NCI-H345 (cell line): ENCODE data around the gene GABRR3.

ENCODE experiments used
- DNase-seq: peaks from one replicate; lab custom pipeline; 2025; lab: John Stamatoyannopoulos, UW

Gene GABRR3

DNA sequence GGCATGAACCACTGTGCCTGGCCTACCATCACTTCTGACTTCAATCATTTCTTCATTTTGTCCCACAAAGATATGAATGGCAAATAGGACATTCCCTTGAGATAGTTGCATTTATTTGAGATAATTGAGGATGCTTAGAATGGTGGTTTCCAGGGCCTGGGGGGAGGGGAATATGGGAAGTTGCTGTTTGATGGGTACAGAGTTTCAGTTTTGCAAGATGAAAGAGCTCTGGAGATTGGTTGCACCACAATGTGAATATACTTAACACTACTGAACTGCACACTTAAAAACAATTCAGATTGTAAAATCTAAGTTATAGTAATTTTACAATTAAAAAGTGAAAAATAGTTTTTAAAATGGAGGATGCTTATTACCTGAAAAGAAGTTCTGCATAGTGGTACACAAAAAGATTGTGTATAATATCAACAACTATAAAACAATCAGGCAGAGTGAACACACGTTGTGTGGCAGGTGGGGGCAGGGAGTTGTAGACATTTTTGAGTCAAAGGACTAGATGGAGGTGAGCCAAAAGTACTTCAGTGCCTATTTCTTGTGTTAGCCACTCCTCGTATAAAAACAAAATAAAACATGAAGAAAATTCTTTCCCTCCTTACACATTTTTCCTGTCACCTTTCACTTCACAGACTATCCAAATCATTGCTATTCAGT lies 44.4 kb downstream of the GABRR3 start:
- no peak for DNase-seq

DNA sequence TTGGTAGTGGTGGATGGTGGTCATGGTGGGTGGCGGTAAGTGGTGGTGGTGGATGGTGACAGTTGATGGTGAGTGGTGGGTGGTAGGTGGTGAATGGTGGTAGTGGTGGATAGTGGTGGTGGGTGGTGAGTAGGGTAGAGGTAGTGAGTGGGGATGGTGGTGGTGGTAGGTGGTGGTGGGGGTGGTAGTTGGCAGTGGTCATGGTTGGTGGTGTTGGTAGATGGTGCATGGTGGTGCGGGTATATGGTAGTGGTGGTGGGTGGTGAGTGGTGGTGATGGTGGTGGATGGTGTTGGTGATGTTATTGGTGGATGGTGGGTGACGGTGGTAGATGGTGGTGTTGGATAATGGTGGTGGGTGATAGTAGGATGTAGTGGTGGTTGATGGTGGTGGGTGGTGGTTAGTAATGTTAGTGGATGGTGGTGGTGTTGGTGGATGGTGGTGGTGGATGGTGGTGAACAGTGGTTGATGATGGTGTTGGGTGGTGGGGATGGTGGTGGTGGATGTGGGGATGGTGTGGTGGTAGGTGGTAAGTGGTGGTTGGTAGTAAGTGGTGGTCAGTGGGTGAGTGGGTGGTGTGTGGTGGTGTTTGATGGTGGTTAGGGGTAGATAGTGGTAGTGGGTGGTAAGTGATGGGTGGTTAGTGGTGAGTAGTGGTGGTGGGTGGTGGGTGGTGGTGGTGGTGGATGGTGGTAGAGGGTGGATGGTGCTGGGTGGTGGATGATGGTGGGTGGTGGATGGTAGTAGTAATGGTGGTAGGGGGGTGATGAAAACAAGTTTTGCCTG lies 46.1 kb downstream of the GABRR3 start:
- DNase-seq, result no peak

DNA sequence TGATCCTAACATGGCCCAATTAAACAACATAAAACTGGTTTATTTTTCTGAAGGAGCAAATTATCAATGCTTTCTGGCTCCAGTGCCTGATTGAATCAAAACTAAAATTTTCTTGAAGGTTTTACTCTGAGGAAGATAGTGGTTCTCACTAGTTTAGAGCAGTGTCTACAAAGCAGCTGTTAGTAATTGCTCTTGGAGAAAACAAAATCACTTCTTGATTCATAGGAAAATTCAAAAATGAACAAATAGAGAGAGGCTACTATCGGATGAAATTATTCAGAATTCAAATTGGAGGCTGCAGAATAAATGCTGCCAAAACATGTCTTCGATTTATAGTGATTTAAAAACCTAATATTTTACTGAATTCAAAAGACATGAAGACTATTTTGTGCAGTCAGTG lies 47.8 kb downstream of the GABRR3 start:
- DNase-seq, result no peak

DNA sequence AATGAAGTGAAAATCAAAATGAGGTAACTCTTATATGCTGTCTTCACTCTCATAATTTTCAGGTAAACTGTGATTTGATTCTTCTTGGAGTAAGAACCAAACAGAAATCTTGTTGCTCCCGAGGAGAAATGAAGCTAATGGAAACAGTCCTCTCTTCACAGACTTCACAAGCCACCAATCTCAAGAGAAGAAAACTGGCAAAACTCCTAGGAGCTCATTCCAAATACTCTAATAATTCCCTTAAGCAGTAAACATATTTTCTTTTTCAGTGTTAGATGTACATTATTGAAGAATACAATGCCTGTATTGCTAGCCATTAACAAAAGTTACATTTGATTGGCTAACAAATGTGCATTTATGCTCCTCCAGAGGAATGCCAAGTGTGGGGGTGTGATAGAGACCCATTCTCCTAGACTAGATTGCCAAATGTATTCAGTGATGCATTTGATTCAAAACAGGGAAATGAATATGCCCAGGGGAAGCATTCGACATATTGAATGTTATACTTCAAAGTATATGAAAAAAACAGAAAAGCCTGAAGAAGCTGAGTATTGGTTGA lies 51.1 kb downstream of the GABRR3 start:
- no peak for DNase-seq

DNA sequence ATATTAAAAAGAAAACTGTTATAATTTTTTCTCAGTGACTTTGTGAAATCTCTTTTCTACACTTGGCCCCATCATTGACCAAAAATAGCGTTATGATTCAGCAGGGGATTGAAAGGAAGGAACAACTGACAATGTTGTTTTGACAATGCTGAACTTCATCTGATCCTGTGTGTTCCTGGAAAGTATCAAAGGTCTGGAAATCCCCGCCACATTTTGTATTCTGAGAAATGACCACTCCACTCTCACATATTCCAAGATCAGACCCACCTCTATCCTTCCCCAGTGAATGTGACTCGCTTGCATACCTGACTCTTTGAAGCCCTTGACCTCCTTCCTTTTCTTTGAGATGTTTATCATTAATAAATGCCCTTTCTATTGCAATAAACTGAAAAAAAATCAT lies 53.2 kb downstream of the GABRR3 start:
- no peak for DNase-seq

DNA sequence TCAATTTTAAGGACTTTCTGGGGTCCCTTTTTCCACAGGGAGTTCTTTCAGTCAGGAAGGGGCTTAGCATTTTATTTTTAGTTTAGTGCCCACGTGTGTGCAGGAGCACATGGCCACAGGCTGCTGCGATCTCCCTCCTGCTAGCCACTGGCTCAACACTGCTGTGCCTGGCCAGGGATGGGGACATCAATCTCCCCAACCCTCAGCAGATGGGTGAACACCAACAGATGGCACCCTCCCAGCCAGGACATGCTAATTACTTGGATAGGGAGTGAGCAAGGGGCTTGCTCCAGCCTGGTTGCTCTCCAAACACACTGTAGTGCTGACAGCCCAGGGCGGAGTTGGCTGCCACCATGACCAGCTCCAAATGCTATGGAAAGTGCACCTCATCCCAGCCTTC lies 55.5 kb downstream of the GABRR3 start:
- DNase-seq, result no peak

DNA sequence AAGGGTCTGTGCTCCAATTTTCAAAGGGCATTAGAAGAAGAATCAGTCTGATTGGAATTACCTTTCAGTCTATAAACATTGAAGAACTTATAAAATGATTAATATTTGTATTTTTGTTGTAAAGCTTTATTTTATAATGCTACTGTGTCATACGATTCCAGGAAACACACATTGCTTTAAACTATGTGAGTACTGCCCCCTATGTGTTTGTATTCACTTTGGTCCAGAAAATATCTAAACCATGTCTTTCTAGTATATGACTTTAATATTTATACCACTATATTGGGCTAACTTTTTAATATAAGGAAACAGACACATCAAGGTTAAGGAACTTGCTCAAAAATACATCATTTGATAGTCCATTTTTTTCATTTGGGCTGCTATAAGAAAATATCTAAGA lies 59.6 kb downstream of the GABRR3 start:
- DNase-seq, result no peak

DNA sequence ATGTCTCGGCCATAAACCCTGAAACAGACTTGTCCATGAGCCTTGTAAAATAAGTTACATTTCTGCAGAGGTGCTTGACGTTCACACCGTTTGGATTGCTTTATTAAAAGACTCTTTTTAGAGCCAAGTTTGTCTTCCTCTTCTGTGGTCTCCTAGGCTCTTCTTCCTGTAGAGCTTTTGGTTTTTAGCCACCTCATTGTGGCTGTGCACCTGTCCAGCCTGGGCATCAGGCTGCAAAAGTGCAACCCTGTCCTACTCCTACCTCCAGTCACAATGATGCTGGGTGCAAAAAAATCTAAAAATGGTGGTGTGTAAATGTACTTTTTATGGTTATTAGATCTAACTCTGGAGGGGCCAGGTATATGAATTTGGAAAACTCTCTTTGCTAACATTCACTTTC lies 60.1 kb downstream of the GABRR3 start:
- no peak for DNase-seq

DNA sequence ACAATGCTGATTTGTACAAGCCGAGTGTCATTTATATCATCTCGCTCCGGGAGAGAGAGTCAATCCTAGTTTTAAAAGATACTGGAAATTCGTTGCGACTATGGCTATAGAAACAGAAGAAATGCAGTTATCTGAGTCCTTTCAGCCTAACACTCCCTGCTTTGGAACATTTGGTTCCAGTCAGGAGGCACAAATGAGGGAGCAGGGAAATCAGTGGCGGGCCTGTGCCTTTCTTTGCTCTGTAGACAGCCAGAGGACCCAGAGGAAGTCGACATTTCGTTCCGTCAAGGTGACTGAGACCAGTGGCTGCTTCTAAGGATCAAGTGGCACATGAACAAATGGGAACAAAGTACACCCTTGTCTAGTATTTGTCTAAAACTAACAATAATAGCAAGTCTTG lies 62.1 kb downstream of the GABRR3 start:
- no peak for DNase-seq

DNA sequence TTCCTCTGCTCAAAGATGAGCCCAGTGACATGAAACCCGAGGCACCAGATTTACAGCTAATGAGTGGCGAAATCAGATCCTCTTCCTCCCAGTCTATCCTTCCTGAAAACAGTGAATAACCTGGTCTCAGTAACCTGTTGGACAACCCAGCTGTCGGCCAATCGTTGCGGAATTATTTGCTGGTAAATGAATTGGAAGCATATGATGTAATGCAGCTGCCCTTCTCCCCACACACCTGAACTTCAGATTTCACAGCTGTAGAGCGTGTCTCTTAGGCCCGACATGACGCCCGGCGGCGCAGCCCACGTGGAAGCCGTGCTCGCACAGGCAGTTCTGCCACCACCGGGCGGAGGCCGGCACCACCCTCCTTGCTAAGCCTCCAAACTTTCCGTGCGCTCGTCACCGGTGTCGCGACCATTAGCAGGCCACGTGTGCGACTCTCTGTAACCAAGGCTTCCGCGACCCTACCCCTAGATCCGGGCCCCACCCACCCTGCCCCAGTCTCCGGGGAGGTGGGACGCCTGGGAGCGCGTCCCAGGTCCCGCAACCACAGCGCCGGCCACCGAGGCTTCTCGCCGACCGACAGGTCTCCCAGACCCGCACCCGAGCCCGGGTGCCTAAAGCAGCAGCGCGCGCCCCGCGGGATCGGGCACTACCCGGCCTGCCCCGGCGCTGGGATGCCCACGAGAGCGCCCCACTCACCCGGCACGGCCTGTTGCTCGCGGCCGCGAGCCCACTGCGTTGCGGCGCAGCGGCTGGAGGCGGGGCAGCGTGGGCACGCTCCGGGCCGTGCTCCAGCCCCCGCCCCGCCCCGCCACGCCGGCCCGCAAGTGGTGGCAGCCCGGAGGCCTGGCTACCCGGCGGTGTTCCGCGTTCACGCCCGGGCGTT lies 63.2 kb downstream of the GABRR3 start, which contains the start of gene RIOX2:
TSS of gene RIOX2 (minus strand) at position 753 of the 889 bp plus-strand sequence. CDS start 4,838 bp downstream, outside the sequence.
- peak; percentile 58 for DNase-seq

DNA sequence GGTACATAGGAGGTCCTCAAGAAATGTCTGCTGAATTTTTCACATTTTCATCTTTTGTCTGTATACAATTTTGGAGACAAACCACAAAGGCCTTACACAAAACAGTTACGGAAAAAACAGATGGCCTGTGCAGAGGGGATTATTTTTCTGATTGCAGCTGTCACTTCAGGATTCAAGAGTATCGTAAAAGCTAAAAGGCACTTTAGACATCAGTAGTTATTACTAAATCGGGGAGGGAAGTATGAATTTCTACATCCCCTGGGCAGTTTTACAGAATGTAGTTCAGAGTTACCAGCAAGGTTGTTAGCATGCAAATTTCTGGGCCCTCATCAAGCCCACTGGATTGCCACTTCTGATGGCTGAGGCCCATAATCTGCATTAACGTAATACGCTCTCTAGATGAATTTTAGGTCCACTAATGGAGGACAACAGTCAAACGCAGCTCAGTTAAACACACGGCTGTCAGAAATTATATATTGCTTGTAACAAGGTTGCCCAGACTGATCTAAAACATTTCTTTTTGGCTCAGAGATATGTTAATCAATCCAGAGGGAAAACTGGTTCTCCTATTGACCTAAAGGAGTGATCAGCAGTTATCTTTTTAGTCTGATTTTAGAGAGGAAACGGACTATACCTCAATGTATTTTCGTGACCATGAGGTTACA lies 64.0 kb downstream of the GABRR3 start:
- no peak for DNase-seq

DNA sequence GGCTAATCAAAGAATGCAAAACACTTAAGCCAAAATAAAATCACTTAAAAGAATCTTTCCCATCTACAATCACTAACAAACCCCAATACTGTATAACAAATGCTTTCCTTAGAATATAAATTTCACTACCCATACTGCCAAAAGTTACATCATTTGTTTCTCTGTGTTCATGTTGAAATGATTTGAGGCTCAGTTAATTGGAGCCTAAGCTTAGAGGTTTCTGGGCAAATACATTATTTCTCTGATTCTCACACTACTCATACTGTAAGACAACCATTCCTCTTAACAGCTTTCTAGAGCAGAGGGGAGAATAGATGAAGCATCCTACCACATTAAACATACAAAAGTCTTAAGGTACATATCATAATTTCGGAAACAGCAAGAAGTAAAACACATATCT lies 65.0 kb downstream of the GABRR3 start:
- no peak for DNase-seq

DNA sequence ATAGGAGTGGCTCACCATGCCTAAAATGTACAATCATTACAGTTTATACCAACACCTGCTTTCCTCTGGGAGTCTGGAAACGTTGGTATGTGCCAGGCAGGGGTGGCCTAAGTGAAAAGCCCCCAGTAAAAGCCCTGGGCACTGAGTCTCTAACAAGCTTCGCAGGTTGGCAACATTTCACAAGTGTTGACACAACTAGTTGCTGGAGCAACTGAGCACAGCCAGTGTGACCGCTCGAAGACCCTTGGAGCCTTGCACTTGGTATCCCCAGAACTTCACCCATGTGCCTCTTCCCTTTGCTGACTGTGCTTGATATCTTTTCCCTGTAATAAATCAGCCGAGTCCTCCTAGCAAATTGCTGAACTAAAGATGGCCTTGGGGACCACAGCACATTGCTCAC lies 65.6 kb downstream of the GABRR3 start:
- DNase-seq, result no peak

DNA sequence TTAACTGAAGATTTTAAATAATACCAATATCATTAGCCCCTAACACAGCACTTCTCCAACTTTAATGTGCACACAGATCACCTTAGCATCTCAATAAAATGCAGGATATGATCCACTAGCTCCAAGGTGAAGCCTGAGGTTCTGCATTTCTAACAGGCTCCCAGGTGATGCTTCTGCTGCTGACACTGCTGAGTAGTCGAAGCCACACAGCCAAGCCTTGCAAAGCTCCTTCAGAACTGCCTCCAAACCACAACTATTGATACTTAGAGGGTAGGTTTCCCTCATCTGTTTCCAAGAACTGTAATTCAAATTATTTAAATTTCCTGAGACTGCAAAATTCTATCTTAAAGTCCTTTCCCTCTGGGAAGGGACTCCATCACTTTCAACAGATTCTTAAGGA lies 66.7 kb downstream of the GABRR3 start:
- DNase-seq, result no peak

DNA sequence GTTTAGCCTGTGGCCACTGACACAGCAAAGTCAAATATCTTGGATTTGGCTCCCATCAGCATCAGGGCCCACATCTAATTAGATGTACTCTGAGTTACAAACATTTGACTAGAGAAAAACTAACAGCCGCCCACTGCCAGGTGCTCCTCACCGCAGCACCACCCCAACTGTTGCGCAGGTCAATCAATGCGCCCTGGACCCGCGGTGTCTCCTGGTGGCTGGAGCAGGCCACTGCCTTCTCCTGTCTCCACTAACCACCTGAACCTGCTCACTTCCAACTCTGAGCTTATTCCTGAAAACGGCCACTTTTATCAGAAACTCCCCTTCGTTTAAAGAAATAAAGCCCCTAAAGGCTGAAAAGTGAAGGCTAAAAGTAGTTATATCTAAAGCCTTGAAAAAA lies 67.1 kb downstream of the GABRR3 start:
- no peak for DNase-seq

DNA sequence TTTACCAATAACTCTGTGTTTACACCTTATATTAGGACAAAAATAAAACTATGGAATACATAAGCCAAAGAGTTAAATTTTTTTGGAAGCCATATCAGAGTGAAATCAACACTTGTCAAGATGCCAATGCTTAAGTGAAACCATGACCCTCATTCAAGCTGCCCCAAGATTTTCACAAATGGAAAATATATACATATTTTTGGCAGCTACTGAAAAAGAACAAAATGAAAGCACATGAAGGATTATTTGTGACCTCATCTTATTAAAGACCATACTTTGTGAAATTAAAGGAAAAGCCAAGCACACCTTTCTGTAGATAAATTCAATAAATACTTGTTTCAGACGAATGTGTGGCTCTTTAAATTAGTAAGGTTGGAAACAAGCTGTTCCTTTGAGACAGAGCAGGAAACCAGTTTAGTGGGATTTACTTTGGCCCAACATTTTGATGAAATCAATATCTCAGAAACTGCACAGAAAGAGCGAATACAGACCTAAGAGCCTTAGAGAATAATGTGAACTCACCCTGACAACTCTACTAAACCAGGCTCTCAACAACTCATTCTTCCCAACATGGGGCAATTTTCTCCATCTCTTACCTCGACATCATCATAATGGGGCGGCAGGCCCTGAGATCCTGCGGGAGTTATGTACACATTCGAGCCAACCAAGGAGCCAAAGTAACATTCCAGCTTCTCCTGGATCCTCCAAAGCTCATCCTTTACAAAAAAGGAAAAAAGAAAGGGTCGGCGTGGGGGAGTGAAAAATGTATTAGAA lies 73.9 kb downstream of the GABRR3 start:
- DNase-seq, result no peak

DNA sequence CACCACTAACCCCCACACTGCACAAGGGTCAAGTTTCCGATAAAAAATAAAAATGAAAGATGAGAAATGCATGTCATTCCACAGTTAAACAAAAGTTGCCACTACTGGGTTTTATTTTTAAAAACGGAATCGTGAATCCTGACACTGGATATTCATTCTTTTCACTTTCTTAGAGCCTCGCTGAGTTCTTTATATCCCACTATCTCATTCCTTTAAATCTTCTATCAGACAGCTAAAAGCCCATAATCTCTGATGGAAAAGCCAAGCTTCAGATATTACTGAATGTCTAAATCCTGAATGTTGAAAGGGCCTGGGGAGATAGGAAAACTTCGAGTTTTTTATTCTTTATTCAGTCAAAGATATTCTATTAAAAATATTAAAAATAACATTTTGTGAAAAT lies 74.6 kb downstream of the GABRR3 start:
- DNase-seq, result no peak

DNA sequence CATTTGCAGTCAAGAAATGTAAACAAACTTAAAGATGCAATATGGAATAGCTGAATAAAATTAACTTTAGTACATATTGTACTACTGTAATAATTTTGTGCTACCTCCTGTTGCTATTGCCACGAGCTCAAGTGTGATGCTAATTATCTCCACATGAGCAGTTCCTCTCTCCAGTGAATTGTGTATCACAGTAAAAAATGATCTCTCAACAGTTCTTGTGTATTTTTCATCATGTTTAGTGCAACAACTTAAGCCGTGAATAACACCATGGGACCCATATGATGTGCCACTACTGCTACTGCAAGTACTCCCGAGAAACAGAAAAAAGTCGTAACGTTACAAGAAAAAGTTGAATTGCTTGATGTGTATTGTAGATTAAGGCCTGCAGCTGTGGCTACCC lies 75.2 kb downstream of the GABRR3 start:
- no peak for DNase-seq

DNA sequence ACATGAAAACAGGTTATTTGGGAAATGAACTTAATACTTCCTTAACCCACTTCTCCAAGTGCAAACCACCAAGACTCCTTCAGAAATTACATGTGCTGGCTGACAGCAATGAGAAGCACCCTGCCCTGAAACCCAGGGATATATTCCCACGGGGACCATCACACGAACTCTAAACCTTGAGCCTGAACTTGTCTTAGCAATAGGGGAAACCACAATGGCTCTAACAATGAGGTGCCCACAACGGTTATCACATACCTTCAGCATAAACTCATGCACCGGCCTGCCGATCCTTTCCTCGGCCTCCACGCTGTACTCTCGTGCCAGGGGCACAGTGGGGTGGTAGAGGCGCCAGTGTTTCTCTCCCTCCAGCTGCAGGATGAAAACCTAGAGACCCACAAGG lies 76.3 kb downstream of the GABRR3 start:
- DNase-seq, result no peak

DNA sequence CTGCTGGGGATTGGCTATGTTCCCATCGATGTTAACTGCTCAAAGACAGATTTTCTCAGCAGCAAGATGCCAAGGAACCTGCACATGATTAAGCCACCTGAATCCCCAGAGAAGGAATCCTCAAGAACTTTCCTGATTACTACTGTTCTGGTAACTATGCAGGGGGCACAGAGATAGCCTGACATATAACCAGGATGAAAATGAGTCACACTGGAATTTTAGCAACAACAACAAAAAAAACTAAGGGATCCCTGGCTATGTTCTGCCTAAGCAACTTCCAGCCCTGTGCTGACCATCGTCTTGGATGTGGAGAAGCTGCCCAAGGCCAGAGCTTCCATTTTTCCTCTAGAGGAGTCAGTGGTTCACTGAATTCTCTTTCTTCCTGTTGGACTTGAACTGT lies 76.7 kb downstream of the GABRR3 start:
- no peak for DNase-seq
